ENCODE data around the gene KLHL13.

- TF ChIP-seq CTCF (IDR thresholded peaks at IDR 0.05; ENCODE audit: low read length) = no peak
- TF ChIP-seq EZH2 (IDR thresholded peaks at IDR 0.05; ENCODE audit: borderline replicate concordance, low read length) = no peak
These were observed 77.8 kb downstream of the KLHL13 start for GRCh38 chrX:118038614-118039365.

All from OCI-LY1 (cell line).